Ishikawa (cell line): ENCODE results near the gene ZNF544.

Experiments
- CEBPB ChIP-seq: IDR thresholded peaks from 2 replicates; pipeline ENCODE4 v1.6.1; 2012
- CREB1 ChIP-seq: IDR thresholded peaks from 2 replicates; pipeline ENCODE4 v1.6.1; 2012; ENCODE audit warnings: low read depth
- EGR1 ChIP-seq: IDR thresholded peaks from 2 replicates; pipeline ENCODE4 v1.6.1; 2012
- EP300 ChIP-seq: IDR thresholded peaks from 2 replicates; pipeline ENCODE4 v1.6.1; 2012; ENCODE audit warnings: borderline replicate concordance
- FOXM1 ChIP-seq: IDR thresholded peaks from 2 replicates; pipeline ENCODE4 v1.6.1; 2012; ENCODE audit warnings: low read depth, borderline replicate concordance
- NFIC ChIP-seq: IDR thresholded peaks from 2 replicates; pipeline ENCODE4 v1.6.1; 2012
- RAD21 ChIP-seq: IDR thresholded peaks from 2 replicates; pipeline ENCODE4 v1.6.1; 2012; ENCODE audit warnings: low read depth
- REST ChIP-seq: IDR thresholded peaks from 2 replicates; pipeline ENCODE4 v1.6.1; 2012; ENCODE audit warnings: low read depth, mild to moderate bottlenecking
- TAF1 ChIP-seq: IDR thresholded peaks from 2 replicates; pipeline ENCODE4 v1.6.1; 2012; ENCODE audit warnings: low read depth, mild to moderate bottlenecking
- TCF12 ChIP-seq: IDR thresholded peaks from 2 replicates; pipeline ENCODE4 v1.6.1; 2012; ENCODE audit warnings: low read depth
- TEAD4 ChIP-seq: IDR thresholded peaks from 2 replicates; pipeline ENCODE4 v1.6.1; 2012
- USF1 ChIP-seq: IDR thresholded peaks from 2 replicates; pipeline ENCODE4 v1.6.1; 2012
- YY1 ChIP-seq: IDR thresholded peaks from 2 replicates; pipeline ENCODE4 v1.6.1; 2012; ENCODE audit warnings: low read depth
- ZBTB7A ChIP-seq: IDR thresholded peaks from 2 replicates; pipeline ENCODE4 v1.6.1; 2012; ENCODE audit warnings: low read depth
- TF ChIP-seq, protein P1 (sequence below): IDR thresholded peaks from 2 replicates; pipeline ENCODE4 v1.6.1; 2012

The ZNF544 gene

GRCh38 chr19:58284199-58284598 lies 55.5 kb downstream of the ZNF544 start:
- TF ChIP-seq REST = no peak
- no peak for TF ChIP-seq TCF12
- TF ChIP-seq CEBPB = no peak
- TF ChIP-seq TAF1 = no peak
- no peak for TF ChIP-seq YY1
- TF ChIP-seq, protein P1, sequence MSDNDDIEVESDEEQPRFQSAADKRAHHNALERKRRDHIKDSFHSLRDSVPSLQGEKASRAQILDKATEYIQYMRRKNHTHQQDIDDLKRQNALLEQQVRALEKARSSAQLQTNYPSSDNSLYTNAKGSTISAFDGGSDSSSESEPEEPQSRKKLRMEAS = no peak
- no peak for TF ChIP-seq EP300
- TF ChIP-seq FOXM1 = no peak
- no peak for TF ChIP-seq TEAD4
- TF ChIP-seq CREB1 = no peak
- no peak for TF ChIP-seq EGR1
- TF ChIP-seq NFIC = no peak
- no peak for TF ChIP-seq ZBTB7A
- no peak for TF ChIP-seq USF1
- TF ChIP-seq RAD21 = no peak

DNA sequence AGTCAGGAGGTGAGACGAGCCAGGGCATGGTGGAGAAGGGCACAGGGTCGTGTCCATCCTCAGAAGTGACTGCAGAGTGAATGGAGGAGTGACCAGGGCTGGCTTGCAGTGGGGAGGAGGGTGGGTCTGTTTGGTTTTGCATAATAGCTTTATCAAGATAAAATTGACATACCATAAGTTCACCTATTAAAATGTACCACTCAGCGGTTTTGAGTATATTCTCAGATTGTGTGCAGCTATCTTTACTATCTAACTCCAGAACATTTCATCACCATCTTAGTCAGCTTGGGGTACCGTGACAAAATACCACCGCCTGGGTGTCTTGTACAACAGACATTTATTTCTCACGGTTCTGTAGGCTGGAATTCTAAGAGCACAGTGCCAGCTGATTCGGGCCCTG lies 63.2 kb downstream of the ZNF544 start:
- TF ChIP-seq TCF12 = no peak
- TF ChIP-seq CREB1 = no peak
- no peak for TF ChIP-seq EP300
- no peak for TF ChIP-seq CEBPB
- no peak for TF ChIP-seq RAD21
- TF ChIP-seq TAF1 = no peak
- TF ChIP-seq REST = no peak
- no peak for TF ChIP-seq NFIC

GRCh38 chr19:58294743-58295374 lies 66.1 kb downstream of the ZNF544 start:
- no peak for TF ChIP-seq TAF1
- no peak for TF ChIP-seq TEAD4
- TF ChIP-seq YY1 = no peak
- TF ChIP-seq TCF12 = no peak
- no peak for TF ChIP-seq NFIC
- TF ChIP-seq EGR1 = no peak
- no peak for TF ChIP-seq RAD21
- no peak for TF ChIP-seq CEBPB
- no peak for TF ChIP-seq FOXM1
- no peak for TF ChIP-seq EP300
- no peak for TF ChIP-seq USF1
- no peak for TF ChIP-seq REST
- no peak for TF ChIP-seq CREB1
- TF ChIP-seq, protein P1 = no peak
- no peak for TF ChIP-seq ZBTB7A

DNA sequence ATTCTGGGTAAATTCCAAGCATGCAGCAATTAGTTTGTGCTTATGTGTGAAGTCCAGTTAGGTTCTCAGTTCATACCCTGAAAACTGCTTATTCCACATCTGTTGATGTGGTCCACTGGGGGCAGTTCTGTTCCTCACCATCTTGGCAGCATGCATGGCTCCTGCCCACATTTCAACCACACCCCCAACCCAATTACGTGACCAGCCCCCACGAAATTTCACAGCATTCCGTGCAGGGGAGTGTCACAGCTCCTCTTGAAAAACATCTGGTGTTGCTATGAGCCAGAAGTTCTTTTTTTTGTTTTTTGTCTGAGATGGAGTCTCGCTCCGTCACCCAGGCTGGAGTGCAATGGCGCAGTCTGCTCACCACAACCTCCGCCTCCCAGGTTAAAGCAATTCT lies 67.4 kb downstream of the ZNF544 start:
- TF ChIP-seq TCF12 = no peak

DNA sequence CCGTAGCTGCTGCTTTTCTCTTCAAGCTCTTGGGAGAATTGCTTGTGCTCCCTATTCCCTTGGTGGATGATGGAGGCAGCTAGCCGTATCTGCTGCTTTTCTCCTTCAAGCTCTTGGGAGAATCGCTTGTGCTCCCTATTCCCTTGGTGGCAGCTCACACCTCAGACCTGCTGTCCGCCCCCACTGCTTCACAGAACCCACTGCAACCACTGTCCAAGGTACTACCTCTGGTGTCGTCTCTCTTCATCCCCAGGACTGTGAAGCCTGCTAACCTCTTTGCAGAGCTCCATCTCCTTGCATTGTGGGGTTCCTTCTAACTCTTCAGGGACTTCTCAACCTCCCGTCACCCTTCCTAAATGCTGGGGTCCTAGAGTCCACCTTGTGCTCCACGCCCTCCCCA lies 71.9 kb downstream of the ZNF544 start:
- TF ChIP-seq REST (peak; percentile 67), YY1 (no peak)
